HepG2 (cell line): ENCODE measurements around the gene RAD51C. TPM values are rescaled to one million over a fixed set of nuclear protein-coding genes. Genes with fewer than 3 reads are reported as not detected.
A peak's percentile ranks its signal among the peaks of the same experiment; 100 is the strongest.

Experiments
- AKAP8 ChIP-seq: sonication (generic); formaldehyde crosslinking; IDR thresholded peaks from 2 replicates; pipeline ENCODE4 v1.5.1; 2020; ENCODE audit warnings: mild to moderate bottlenecking, missing genetic modification reagents
- ARNT2 ChIP-seq: sonication (generic); formaldehyde crosslinking; IDR thresholded peaks from 2 replicates; pipeline ENCODE4 v1.8.0; 2022; ENCODE audit warnings: mild to moderate bottlenecking, low read depth, missing genetic modification reagents, moderate library complexity
- ARNTL ChIP-seq: sonication (generic); formaldehyde crosslinking; IDR thresholded peaks from 2 replicates; pipeline ENCODE4 v1.4.0; 2020; ENCODE audit warnings: mild to moderate bottlenecking, missing genetic modification reagents
- ATF7 ChIP-seq, 2 experiments: fragments of 450-650 bp in 1 of 2; sonication (generic) in 1 of 2; formaldehyde crosslinking in 1 of 2; IDR thresholded peaks; 2 replicates each; pipeline versions ENCODE4 v1.4.0 to v1.6.1; 2016 to 2020; ENCODE audit warnings: antibody characterized with exemption in 1 of 2, mild to moderate bottlenecking in 1 of 2, missing genetic modification reagents in 1 of 2
- HDAC2 ChIP-seq: sonication (generic); formaldehyde crosslinking; IDR thresholded peaks from 2 replicates; pipeline ENCODE4 v1.4.0; 2020; ENCODE audit warnings: missing genetic modification reagents
- MAZ ChIP-seq, 2 experiments: sonication (generic) in 1 of 2; formaldehyde crosslinking in 1 of 2; IDR thresholded peaks; 2 replicates each; pipeline versions ENCODE4 v1.5.0 to v1.6.1; 2012 to 2020; ENCODE audit warnings: low read depth in 2 of 2, mild to moderate bottlenecking in 2 of 2, borderline replicate concordance in 1 of 2, improper control_type of control experiment in 1 of 2, low read length in 1 of 2, missing genetic modification reagents in 1 of 2, moderate library complexity in 1 of 2
- PHF5A ChIP-seq: IDR thresholded peaks from one replicate; pipeline ENCODE4 v1.6.1; 2018; ENCODE audit warnings: low read depth, missing genetic modification reagents; ENCODE audit not compliant: unreplicated experiment
- WIZ ChIP-seq: sonication (generic); formaldehyde crosslinking; IDR thresholded peaks from 2 replicates; pipeline ENCODE4 v1.5.1; 2020; ENCODE audit warnings: mild to moderate bottlenecking, missing genetic modification reagents
- ZBTB4 ChIP-seq: sonication (generic); formaldehyde crosslinking; IDR thresholded peaks from 2 replicates; pipeline ENCODE4 v1.4.0; 2020; ENCODE audit warnings: missing genetic modification reagents, mild to moderate bottlenecking, borderline replicate concordance
- ZBTB7B ChIP-seq: sonication (generic); formaldehyde crosslinking; IDR thresholded peaks from 2 replicates; pipeline ENCODE4 v1.4.0; 2020; ENCODE audit warnings: missing genetic modification reagents
- ZFP1 ChIP-seq: IDR thresholded peaks from 2 replicates; pipeline ENCODE4 v1.6.1; 2016
- ZMAT5 ChIP-seq: sonication (generic); formaldehyde crosslinking; IDR thresholded peaks from 2 replicates; pipeline ENCODE4 v1.5.0; 2020; ENCODE audit warnings: mild to moderate bottlenecking, low read depth, missing genetic modification reagents, borderline replicate concordance
- ZNF234 ChIP-seq: sonication (generic); formaldehyde crosslinking; conservative IDR thresholded peaks from 2 replicates; pipeline ENCODE4 v1.5.1; 2020; ENCODE audit warnings: mild to moderate bottlenecking, missing genetic modification reagents
- ZNF362 ChIP-seq: sonication (generic); formaldehyde crosslinking; IDR thresholded peaks from 2 replicates; pipeline ENCODE4 v1.4.0; 2020; ENCODE audit warnings: missing genetic modification reagents, mild to moderate bottlenecking, borderline replicate concordance
- ZNF382 ChIP-seq: sonication (generic); formaldehyde crosslinking; IDR thresholded peaks from 2 replicates; pipeline ENCODE4 v1.5.0; 2020; ENCODE audit warnings: missing genetic modification reagents, mild to moderate bottlenecking, borderline replicate concordance
- ZNF660 ChIP-seq: sonication (generic); formaldehyde crosslinking; IDR thresholded peaks from 2 replicates; pipeline ENCODE4 v1.5.1; 2020; ENCODE audit warnings: mild to moderate bottlenecking, low read depth, missing genetic modification reagents, borderline replicate concordance
- ZNF713 ChIP-seq: sonication (generic); formaldehyde crosslinking; IDR thresholded peaks from 2 replicates; pipeline ENCODE4 v1.4.0; 2020; ENCODE audit warnings: mild to moderate bottlenecking, missing genetic modification reagents
- ZNF747 ChIP-seq: sonication (generic); formaldehyde crosslinking; IDR thresholded peaks from 2 replicates; pipeline ENCODE4 v1.8.1; 2023; ENCODE audit warnings: missing genetic modification reagents, mild to moderate bottlenecking, borderline replicate concordance
- ZNF766 ChIP-seq: sonication (generic); formaldehyde crosslinking; IDR thresholded peaks from 2 replicates; pipeline ENCODE4 v1.5.0; 2020; ENCODE audit warnings: missing genetic modification reagents, borderline replicate concordance
- ZNF784 ChIP-seq: sonication (generic); formaldehyde crosslinking; IDR thresholded peaks from 2 replicates; pipeline ENCODE4 v1.5.1; 2020; ENCODE audit warnings: missing genetic modification reagents, mild to moderate bottlenecking, borderline replicate concordance
- ZNF788 ChIP-seq: sonication (generic); formaldehyde crosslinking; IDR thresholded peaks from 2 replicates; pipeline ENCODE4 v1.5.0; 2020; ENCODE audit warnings: mild to moderate bottlenecking, missing genetic modification reagents, borderline replicate concordance
- ZNF816 ChIP-seq: sonication (generic); formaldehyde crosslinking; IDR thresholded peaks from 2 replicates; pipeline ENCODE4 v1.8.0; 2022; ENCODE audit warnings: missing genetic modification reagents, mild to moderate bottlenecking, borderline replicate concordance
- polyA plus RNA-seq, 8 experiments: library from polyadenylated mRNA; depleted of rRNA in 3 of 8; stranded (reverse) in 7 of 8; unstranded in 1 of 8; fragments of >200 nt; fragmentation: Illumina TruSeq in 4 of 8; extraction: Trizol in 4 of 8; gene quantifications; 2 replicates each; pipeline versions ENCODE4 v1.2.1 to v1.2.3, GENCODE V29; 2011 to 2016; ENCODE audit warnings: low read depth in 4 of 8, missing spikeins in 1 of 8, mixed read lengths in 1 of 8; ENCODE audit not compliant: insufficient read depth in 1 of 8
- total RNA-seq, 5 experiments: library from RNA; depleted of rRNA; stranded (reverse); fragments of >200 nt; fragmentation: Illumina TruSeq; extraction: Trizol; gene quantifications; 2 replicates each; pipeline ENCODE4 v1.2.3, GENCODE V29; 2016; ENCODE audit warnings: low read depth in 1 of 5

Gene RAD51C
- total and polyA plus RNA-seq, 2 of the 13 experiments (the other 11 are each of a cell fraction or from before 2014, with no cell fraction given), result 38.5 to 106 TPM

- TF ChIP-seq ZNF660 (CRISPR knock-in tag), result no peak
- TF ChIP-seq PHF5A (CRISPR knock-in tag), result peak; percentile 81
- TF ChIP-seq ZFP1 (CRISPR knock-in tag), result 0 out of 2 replicates have a peak, but pooled peaks have one; percentile 74
- TF ChIP-seq ZMAT5, result no peak
- no peak for TF ChIP-seq ZBTB4 (CRISPR knock-in tag)
- TF ChIP-seq AKAP8 (CRISPR knock-in tag), result peak; percentile 64; the same call in 1 of the 2 replicates
- TF ChIP-seq ARNTL (CRISPR knock-in tag), result no peak
- peak; percentile 80 for TF ChIP-seq ZNF766 (CRISPR knock-in tag)
- no peak for TF ChIP-seq ZNF788 (CRISPR knock-in tag)
- TF ChIP-seq ZNF713, result no peak
- no peak for TF ChIP-seq ZNF382 (CRISPR knock-in tag)
- peak; percentile 38 for TF ChIP-seq ATF7 (IDR thresholded peaks at IDR 0.05)
- no peak for TF ChIP-seq ATF7 (CRISPR knock-in tag; IDR thresholded peaks at IDR 0.05)
- peak; percentile 92 for TF ChIP-seq MAZ (IDR thresholded peaks at IDR 0.05; ENCODE audit: borderline replicate concordance, low read depth, low read length)
- peak; percentile 74 for TF ChIP-seq MAZ (CRISPR knock-in tag; IDR thresholded peaks at IDR 0.05; ENCODE audit: low read depth)
- TF ChIP-seq ZNF234 (CRISPR knock-in tag), result no peak
- TF ChIP-seq HDAC2 (CRISPR knock-in tag), result peak; percentile 88
- TF ChIP-seq ARNT2, result peak; percentile 90
- TF ChIP-seq ZNF784, result no peak
- peak; percentile 78; the same call in 1 of the 2 replicates for TF ChIP-seq ZNF747 (CRISPR knock-in tag)
- TF ChIP-seq ZBTB7B, result peak; percentile 47; the same call in 1 of the 2 replicates
- no peak for TF ChIP-seq ZNF362 (CRISPR knock-in tag)
- TF ChIP-seq WIZ (CRISPR knock-in tag), result no peak
- peak; percentile 88; the same call in 1 of the 2 replicates for TF ChIP-seq ZNF816 (CRISPR knock-in tag)
These were observed 33.3 kb upstream of the RAD51C start (continued) for GRCh38 chr17:58658804-58659713.
